Stimulated activated CD8-positive, alpha-beta memory T cell treated with anti-CD3 and anti-CD28 coated beads, Interleukin-15, amount 100 ng/mL, for 4 hours (primary cell): ENCODE measurements around the gene NAT10.
"Not testable (repeated sequence)": the region's sequence is repeated elsewhere in the genome, so short reads cannot be mapped to it uniquely, and the experiment has no call there.

Experiments
- DNase-seq, 2 donors: peaks; one replicate each; pipeline ENCODE4 v3.0.0-alpha.2; 2020; ENCODE audit warnings: low read depth in 2 of 2

The NAT10 gene

GRCh38 chr11:34105079-34105956 lies at the start of gene NAT10:
Gene NAT10 (plus strand): TSS chr11:34105629. CDS start chr11:34108226, 2,597 bp downstream.
- peak; percentile 90 to 96 for DNase-seq

DNA sequence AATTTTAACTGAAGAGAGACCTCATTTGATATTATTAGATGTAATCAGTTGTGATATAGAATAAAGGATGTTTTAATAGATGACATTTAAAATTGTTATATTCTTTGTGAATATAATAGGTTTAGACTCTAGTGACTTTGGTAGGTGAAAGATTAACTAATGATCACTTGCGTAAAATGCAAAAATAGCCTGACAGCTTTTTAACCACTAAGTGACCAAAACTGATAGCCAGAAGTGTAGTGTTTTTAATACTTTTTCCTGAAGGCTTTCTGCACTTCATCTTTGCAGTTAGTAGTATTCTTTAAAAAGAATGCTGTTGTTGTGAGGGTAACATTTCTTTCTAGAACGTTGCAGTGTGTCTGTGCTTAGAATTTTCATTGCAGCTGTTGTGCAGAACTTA lies 48.8 kb upstream of the NAT10 start:
- DNase-seq, result no peak

- DNase-seq, result no peak
Measured at GRCh38 chr11:34063061-34063795, 42.2 kb upstream of the NAT10 start.

GRCh38 chr11:34064291-34064690 lies 41.1 kb upstream of the NAT10 start:
- DNase-seq, result no peak

- DNase-seq, result no peak
Measured at GRCh38 chr11:34065505-34066203, 39.8 kb upstream of the NAT10 start.

DNA sequence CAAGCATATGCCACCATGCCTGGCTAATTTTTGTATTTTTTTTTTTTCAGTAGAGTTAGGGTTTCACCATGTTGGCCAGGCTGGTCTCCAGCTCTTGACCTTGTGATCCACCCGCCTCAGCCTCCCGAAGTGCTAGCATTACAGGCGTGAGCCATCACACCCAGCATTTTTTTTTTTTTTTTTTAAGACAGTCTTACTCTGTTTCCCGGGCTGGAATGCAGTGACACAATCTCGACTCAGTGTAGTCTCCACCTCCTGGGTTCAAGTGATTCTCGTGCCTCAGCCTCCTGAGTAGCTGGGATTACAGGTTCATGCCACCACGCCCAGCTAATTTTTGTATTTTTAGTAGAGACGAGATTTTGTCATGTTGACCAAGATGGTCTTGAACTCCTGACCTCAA lies 38.7 kb upstream of the NAT10 start:
- not testable (repeated sequence) for DNase-seq

GRCh38 chr11:34067383-34068065 lies 37.9 kb upstream of the NAT10 start:
- no peak for DNase-seq

DNA sequence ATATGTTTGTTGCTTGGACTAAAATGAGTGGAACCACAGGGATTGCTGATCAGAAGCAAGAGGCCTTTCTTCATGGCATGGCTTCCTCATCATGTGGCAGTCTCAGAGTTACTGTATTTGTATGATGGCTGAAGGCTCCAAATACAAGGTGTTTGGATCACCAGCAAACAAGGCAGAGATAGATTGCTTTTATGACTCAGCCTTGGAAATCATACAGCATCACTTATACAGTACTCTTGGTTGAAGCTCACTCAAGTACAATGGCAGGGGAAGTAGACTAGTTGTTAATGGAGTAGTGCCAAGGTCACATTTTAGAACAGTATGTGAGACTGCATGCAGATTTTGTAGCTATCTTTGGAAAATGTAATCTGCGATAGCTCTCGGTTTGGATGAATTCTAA lies 37.3 kb upstream of the NAT10 start:
- no peak for DNase-seq

GRCh38 chr11:34071306-34071705 lies 34.1 kb upstream of the NAT10 start:
- not testable (repeated sequence) for DNase-seq

DNA sequence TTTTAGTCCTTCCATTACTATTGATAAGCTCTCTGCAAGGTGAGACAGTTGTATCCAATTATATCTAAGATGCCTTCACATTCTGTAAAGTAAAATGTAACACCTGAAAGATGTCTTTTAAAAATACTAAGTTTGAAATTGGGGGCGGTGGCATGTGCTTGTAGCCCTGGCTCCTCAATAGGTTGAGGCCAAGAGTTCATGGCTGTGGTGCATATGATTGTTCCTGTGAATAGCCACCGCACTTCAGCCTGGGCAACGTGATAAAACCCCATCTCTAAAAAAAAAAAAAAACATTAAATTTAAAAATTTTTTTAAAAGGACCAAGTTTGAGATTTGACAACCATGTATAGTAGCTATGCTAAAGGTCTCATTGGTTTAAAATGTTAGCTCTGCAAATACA lies 33.4 kb upstream of the NAT10 start:
- no peak for DNase-seq

- DNase-seq, result no peak
Measured at GRCh38 chr11:34072832-34073231, 32.6 kb upstream of the NAT10 start.

DNA sequence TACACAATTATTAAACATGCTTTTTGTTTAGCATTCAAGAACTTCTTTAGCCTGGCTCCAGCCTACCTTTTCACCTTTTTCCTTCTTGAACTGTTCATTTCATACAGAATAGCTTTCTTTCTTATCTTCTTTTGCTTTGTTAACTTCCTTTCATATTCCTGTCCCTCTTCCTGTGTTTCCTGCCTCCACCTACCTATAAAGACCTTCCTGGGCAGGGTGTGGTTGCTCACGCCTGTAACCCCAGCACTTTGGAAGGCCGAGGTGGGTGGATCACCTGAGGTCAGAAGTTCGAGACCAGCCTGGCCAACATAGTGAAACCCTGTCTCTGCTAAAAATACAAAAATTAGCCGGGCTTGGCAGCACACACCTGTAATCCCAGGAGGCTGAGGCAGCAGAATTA lies 31.0 kb upstream of the NAT10 start:
- DNase-seq, result no peak

GRCh38 chr11:34075178-34075820 lies 30.1 kb upstream of the NAT10 start:
- no peak for DNase-seq

GRCh38 chr11:34080609-34081008 lies 24.8 kb upstream of the NAT10 start:
- no peak for DNase-seq

GRCh38 chr11:34084637-34085036 lies 20.8 kb upstream of the NAT10 start:
- no peak for DNase-seq

- DNase-seq, result no peak
Measured at GRCh38 chr11:34086554-34087283, 18.7 kb upstream of the NAT10 start.

DNA sequence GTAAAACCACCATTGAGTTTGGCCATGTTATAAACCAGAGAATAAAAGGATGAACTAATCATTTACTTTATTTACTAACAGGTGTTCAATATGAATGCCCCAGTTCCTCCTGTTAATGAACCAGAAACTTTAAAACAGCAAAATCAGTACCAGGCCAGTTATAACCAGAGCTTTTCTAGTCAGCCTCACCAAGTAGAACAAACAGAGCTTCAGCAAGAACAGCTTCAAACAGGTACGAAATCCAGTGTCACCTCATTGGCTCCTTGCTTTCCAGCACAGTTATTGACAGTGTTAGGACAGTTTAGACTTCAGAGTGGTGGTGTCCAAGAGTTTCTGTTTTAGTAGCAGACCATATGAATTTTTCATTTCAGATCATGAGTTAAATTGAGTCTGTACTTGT lies 13.6 kb upstream of the NAT10 start:
- no peak for DNase-seq

DNA sequence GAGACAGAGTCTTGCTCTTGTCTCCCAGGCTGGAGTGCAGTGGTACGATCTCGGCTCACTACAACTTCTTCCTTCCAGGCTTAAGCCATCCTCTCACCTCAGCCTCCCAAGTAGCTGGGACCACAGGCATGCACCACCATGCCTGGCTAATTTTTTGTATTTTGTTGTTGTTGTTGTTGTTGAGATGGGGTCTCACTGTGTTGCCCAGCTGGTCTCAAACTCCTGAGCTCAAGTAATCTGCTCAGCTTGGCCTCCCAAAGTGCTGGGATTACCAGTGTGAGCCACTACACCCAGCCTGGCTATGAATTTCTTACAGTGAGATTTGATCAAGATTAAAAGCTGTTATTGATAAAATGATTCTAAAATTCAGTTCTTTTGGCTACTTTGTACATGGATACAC lies 10.5 kb upstream of the NAT10 start:
- DNase-seq, result not testable (repeated sequence)

DNA sequence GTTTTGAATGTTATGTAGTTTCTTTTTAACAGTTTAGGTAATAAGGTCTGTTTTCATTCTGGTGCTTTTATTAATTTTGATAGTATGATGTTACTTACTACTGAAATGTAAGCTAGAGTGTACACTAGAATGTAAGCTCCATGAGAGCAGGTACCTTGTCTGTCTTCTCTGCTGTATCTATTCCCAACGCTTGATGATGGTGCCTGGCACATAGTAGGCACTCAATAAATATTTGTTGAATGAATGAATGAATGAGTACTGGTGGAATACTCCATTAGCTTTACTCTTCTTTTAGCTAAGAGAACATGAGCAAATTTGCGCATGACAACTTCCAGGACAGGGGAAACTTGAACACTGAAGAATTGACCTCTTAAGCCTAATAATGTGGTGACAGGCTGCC lies 6.6 kb upstream of the NAT10 start:
- DNase-seq, result no peak

DNA sequence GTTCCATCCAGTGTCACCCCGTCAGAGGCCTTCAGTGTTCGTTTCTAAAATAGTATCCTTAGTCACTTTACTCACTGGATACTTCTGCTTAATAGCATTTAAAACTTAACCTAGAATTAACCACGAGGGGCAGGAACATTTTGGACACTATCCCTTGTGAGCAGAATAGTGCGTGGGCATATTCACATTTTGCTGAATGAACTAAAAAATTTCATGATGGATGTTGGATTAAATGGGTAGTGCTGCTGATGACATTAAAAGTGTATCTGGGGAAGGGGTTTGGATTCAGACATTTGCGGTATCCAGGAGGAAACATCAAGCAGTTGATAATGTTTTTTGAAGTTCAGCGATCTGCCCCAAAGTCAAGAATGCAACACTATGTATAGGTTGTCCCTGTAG lies 750 bp upstream of the NAT10 start:
- DNase-seq, result no peak
